GM10847 (cell line): ENCODE data around the gene ADA.

Source experiments
- POLR2A ChIP-seq: IDR thresholded peaks from 2 replicates; pipeline ENCODE4 v1.6.1; 2011; ENCODE audit not compliant: insufficient read length; ENCODE audit errors: extremely low read depth

The ADA gene

DNA sequence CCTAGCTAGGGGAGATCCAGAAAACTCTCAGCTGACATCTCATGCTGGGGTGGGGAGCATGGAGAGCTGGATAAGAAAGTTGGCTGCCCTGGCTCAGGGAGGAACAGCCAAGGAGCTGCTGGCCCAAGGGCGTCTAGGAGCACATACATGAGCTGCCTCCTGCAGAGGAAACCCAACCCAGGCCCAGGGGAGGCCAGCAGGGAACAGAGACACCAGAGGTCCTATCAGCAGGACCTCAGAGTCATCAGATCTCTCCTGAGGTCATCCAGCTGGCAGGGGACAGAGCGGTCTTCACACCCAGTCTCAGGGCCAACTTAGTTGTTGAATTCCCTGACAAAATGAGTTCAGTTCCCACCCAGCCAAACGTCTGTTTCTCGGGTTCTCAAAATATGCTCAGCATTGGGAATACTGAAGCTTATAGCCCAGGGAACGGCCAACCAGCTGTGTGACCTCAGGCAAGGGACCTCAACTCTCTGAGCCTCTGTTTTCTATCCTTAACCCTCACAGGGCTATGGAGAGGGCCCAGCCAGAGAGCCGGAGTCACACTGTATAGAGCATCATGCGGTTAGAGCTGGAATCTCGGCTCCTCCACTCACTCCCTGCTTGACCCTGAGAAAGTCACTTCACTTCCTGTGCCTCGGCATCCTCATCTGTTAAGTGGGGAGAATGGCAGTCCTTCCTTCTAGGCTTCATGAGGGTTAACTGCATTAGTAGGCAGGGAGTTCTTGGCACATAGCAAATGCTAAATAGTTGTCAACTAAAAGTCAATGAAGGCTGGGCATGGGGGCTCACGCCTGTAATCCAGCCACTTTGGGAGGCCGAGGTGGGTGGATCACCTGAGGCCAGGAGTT is 13.8 kb downstream of the ADA start:
- no peak for TF ChIP-seq POLR2A

- TF ChIP-seq POLR2A, result no peak
These were observed 14.5 kb downstream of the ADA start for GRCh38 chr20:44637042-44637441.

DNA sequence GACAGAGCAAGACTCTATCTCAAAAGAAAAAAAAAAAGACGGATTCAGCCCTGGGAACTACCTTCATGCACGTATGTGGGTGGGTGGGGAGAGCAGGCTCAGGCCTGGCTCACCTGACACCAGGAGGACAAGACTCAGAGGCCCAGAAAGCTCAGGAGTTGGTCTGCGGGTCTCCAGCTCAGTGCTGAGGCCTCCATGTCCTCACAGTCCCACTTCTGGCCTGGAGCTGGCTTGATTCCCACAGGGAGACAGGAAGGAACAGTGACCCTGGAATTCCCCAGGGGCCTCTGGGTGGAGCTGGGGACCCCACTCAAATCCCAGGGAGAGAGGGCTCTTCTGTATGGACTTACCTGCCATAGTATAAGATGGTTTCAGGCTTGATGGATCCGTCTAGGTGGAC is 15.6 kb downstream of the ADA start:
- TF ChIP-seq POLR2A, result no peak

GRCh38 chr20:44633872-44634600 is 17.5 kb downstream of the ADA start:
- TF ChIP-seq POLR2A, result no peak

GRCh38 chr20:44633187-44633810 is 18.2 kb downstream of the ADA start:
- no peak for TF ChIP-seq POLR2A

DNA sequence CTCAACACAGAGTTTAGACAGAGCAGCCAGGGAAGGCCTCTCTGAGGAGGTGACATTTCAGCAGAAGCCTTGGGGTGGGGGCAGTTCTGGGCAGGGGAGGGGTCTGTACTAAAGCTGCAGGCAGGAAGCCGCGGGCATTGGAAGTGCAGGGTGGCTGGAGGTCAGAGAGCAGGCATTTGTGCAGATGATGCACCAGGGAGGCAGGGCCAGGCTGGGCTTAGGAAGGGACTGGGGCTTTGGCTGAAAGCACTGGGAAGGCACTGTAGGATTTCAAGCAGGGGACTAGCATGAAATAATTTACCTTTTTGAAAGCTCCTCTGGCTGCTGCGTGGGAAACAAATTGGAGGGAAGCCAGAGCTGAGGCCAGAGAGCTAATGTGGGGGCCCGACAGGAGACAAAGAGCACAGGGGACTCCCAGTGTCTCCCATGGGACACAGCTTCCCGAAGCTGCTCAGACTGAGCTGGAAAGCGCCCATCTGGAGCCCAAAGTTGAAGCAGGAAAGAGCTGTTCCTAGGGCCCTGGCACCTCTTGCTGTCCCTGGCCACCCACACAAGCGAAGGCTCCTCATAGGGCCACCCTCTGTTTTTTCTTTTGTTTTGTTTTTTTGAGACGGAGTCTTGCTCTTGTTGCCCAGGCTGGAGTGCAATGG is 19.3 kb downstream of the ADA start:
- no peak for TF ChIP-seq POLR2A

DNA sequence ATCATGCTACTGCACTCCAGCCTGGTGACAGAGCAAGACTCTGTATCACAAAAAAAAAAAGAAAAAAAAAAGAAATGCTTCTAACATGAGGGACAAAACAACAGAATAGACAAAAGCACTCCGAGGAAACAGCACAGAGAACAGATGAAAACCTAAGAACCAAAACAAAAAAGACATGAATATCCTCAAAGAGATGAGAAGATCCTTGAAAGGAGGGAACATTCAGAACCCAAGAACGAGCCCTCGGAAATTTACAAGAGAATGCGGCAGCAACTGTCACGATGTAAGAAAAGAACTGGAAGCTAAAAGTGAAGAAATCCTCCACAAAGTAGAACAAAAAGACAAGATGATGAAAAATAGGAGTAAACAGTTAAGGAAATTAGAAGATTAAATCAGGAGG is 21.2 kb downstream of the ADA start:
- TF ChIP-seq POLR2A, result no peak

DNA sequence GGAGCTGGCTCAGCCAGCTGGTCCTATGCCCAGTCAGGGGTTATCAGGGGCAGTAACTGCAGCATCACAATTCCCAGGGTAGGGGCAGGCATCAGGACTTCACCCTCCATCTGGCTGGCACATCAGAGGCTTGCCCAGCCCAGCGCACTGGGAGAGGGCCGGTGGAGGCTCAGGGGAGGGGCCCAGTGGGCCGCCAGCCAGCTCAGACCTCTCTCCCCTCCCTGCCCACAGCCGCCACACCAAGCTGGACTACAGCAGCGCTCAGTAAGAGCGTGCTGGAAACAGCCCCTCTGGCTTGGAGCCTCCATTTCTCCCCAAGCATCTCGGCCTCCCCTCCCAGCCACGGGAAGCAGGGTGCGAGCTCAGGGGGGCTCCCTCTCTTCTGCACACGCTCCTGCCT is 22.0 kb downstream of the ADA start:
- no peak for TF ChIP-seq POLR2A

- TF ChIP-seq POLR2A, result no peak
These were observed 22.5 kb downstream of the ADA start for GRCh38 chr20:44629017-44629385.

DNA sequence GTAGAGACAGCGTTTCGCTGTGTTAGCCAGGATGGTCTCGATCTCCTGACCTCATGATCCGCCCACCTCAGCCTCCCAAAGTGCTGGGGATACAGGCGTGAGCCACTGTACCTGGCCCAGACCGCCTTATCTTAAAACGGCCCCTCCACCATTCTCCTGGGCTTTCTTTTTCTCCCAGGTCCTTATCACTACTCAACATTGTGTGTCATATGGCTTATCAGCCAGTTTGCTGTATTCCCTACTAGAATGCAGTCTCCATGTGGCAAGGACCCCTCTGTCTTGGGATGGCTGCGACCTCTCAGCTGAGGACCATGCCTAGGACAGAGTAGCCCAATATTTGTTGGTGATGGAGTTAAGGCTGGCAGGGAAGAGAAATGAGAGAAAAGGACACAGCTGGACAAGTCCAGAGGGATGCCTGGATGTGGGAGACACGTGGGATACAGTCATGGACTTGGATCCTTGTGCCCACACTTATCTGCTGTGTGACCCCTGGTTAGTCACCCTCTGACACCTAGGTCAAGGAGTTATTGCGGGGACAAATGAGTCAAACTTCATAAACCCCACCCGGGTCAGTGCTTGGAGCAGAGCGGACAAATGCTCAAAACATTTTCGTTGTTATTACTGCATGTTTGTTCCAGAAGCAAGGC is 24.0 kb downstream of the ADA start:
- TF ChIP-seq POLR2A, result no peak

DNA sequence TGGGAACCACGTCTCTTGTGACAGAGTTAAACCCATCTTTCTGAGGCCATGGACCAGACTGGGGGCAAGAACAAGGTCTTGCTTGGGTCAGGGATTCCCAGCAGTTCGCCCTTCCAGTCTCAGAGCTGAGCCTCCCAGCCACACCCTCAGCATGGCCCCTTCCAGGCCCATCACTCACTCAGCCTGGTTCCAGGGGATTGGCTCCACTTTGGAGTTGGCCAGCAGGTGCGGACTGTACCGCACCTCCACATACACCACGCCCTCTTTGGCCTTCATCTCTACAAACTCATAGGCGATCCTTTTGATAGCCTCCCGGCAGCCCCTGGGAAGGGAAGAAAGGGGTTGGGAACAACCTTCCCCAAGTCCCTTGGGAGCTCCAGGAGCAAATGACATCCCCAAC is 25.2 kb downstream of the ADA start:
- TF ChIP-seq POLR2A, result no peak

- TF ChIP-seq POLR2A, result no peak
These were observed 26.1 kb downstream of the ADA start for GRCh38 chr20:44625361-44625760.

DNA sequence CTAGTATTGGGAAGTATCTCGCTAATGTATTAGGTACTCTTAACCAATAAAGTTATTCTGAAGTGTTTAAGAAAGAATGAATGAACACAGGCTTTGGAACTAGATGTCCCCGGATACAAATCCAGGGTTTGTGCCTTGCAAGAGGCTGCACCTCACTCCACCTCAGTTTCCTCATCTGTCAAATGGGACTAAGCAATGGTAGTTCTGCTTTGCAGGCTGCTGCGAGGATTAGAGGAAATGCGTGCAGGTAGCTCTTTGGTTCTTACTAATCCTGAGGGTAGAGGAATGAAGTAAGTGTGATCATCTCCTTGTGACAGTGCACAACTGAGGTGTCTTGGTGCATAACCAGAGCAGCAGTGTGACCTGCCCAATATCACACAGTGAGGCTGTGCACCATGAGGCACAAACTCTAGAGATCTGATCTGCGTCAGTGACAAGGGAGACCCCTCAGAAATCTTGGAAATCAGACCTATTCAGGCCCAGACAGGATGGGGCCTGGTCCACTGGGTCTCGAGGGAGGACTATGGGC is 26.7 kb downstream of the ADA start:
- TF ChIP-seq POLR2A, result no peak

- TF ChIP-seq POLR2A, result no peak
These were observed 27.3 kb downstream of the ADA start for GRCh38 chr20:44624152-44624551.
